Astrocyte (in vitro differentiated cells and primary cell): ENCODE results near the gene ID4. TPM values are rescaled to one million over a fixed set of nuclear protein-coding genes. Genes with fewer than 3 reads are reported as not detected.

Source experiments
- DNase-seq: peaks from one replicate; pipeline ENCODE4 v3.0.0-alpha.2; 2010; ENCODE audit warnings: low read depth
- FAIRE-seq: peaks from 2 replicates; lab custom pipeline; 2011; peaks lifted over from hg19 to GRCh38; lab: Jason Lieb, UNC
- H2AFZ ChIP-seq: 2 replicates; pipeline ENCODE4 v1.6.0; 2012; ENCODE audit warnings: low read depth, low read length, inconsistent platforms
- H3K27ac ChIP-seq: 2 replicates; pipeline ENCODE4 v1.5.1; 2011; ENCODE audit warnings: low read depth, low read length, inconsistent platforms
- H3K27me3 ChIP-seq: 2 replicates; pipeline ENCODE4 v1.6.0; 2011; ENCODE audit warnings: low read length, inconsistent platforms; ENCODE audit not compliant: insufficient read depth
- H3K36me3 ChIP-seq: 2 replicates; pipeline ENCODE4 v1.5.1; 2011; ENCODE audit warnings: low read length, inconsistent platforms; ENCODE audit not compliant: insufficient read depth
- H3K4me1 ChIP-seq: 2 replicates; pipeline ENCODE4 v1.5.1; 2011; ENCODE audit warnings: low read length, inconsistent platforms; ENCODE audit not compliant: insufficient read depth
- H3K4me2 ChIP-seq: 2 replicates; pipeline ENCODE4 v1.6.0; 2012; ENCODE audit warnings: low read length, inconsistent platforms
- H3K4me3 ChIP-seq: 2 replicates; pipeline ENCODE4 v1.5.1; 2011; ENCODE audit warnings: low read depth, mild to moderate bottlenecking, low read length, inconsistent platforms; ENCODE audit not compliant: insufficient read depth
- H3K79me2 ChIP-seq: 2 replicates; pipeline ENCODE4 v1.6.0; 2012; ENCODE audit warnings: mild to moderate bottlenecking, low read length, inconsistent platforms; ENCODE audit not compliant: insufficient read depth
- H3K9ac ChIP-seq: 2 replicates; pipeline ENCODE4 v1.6.0; 2012; ENCODE audit warnings: mild to moderate bottlenecking, low read length, inconsistent platforms
- H3K9me3 ChIP-seq: 2 replicates; pipeline ENCODE4 v1.5.1; 2012; ENCODE audit warnings: low read depth, mild to moderate bottlenecking, low read length, inconsistent platforms; ENCODE audit not compliant: insufficient read depth
- H4K20me1 ChIP-seq: 2 replicates; pipeline ENCODE4 v1.6.0; 2012; ENCODE audit warnings: low read length, inconsistent platforms; ENCODE audit not compliant: insufficient read depth
- H3K27ac Mint-ChIP-seq: one replicate; pipeline ENCODE4 v1.8.0; 2021; ENCODE audit warnings: mild to moderate bottlenecking, mixed read lengths; ENCODE audit not compliant: unreplicated experiment
- H3K27me3 Mint-ChIP-seq: one replicate; pipeline ENCODE4 v1.8.0; 2021; ENCODE audit warnings: low read depth, mixed read lengths; ENCODE audit not compliant: unreplicated experiment
- H3K36me3 Mint-ChIP-seq: one replicate; pipeline ENCODE4 v1.8.0; 2021; ENCODE audit warnings: low read depth, mixed read lengths; ENCODE audit not compliant: unreplicated experiment
- H3K4me1 Mint-ChIP-seq: one replicate; pipeline ENCODE4 v1.8.0; 2021; ENCODE audit warnings: low read depth, mixed read lengths; ENCODE audit not compliant: unreplicated experiment
- H3K4me3 Mint-ChIP-seq: one replicate; pipeline ENCODE4 v1.8.0; 2021; ENCODE audit warnings: mild to moderate bottlenecking, moderate library complexity, mixed read lengths; ENCODE audit not compliant: unreplicated experiment
- H3K9me3 Mint-ChIP-seq: one replicate; pipeline ENCODE4 v1.8.0; 2021; ENCODE audit warnings: mild to moderate bottlenecking, mixed read lengths; ENCODE audit not compliant: unreplicated experiment
- EZH2 ChIP-seq: IDR thresholded peaks from 2 replicates; pipeline ENCODE4 v1.6.1; 2012; ENCODE audit warnings: mild to moderate bottlenecking, low read length, inconsistent platforms; ENCODE audit not compliant: insufficient read depth
- total RNA-seq: library from RNA; stranded (reverse); gene quantifications from 2 replicates; pipeline ENCODE4 v1.2.1, GENCODE V29; 2021
- TF ChIP-seq, protein P1 (sequence below): IDR thresholded peaks from 2 replicates; pipeline ENCODE4 v1.5.1; 2011; ENCODE audit warnings: low read depth, mild to moderate bottlenecking, inconsistent platforms, low read length, moderate library complexity; ENCODE audit not compliant: insufficient read depth

Gene ID4
- total RNA-seq, 1 donor from 2014 or later, result 12.8 TPM

DNA sequence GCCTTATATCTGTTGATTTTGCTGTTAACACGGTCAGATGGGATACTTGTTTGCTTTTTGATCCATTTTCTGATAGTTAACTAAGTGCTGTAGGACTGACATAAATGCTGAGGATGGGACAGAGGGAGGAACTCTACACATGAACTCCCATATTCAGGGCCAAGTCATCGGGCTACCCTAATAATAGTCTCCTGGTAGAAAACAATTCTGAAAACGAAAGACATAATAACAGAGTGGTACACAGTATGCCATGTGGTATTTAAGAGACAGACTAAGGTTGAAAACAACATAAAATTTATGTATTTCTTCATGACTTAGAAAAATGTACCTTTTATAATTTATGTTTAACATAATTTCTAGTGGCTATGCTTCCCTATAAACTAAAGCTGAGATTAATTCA is 12.0 kb downstream of the ID4 start:
- no peak overlapping the region for H3K4me3 Mint-ChIP-seq
- no peaks in the 10 kb centered on the region for H3K27me3 ChIP-seq
- H3K79me2 ChIP-seq, result no peaks in the 10 kb centered on the region
- H3K4me2 ChIP-seq, result no peak overlapping the region
- H3K36me3 ChIP-seq, result no peaks in the 10 kb centered on the region
- H3K4me1 ChIP-seq, result peaks cover 9% of the 10 kb centered on the region
- H3K4me3 ChIP-seq, result no peak overlapping the region
- peaks cover 14% of the 10 kb centered on the region for H3K4me1 Mint-ChIP-seq
- no peaks in the 10 kb centered on the region for H4K20me1 ChIP-seq
- no peaks in the 10 kb centered on the region for H3K36me3 Mint-ChIP-seq
- TF ChIP-seq EZH2, result no peak
- no peak overlapping the region for H3K27ac ChIP-seq
- FAIRE-seq, result no peak
- H3K27me3 Mint-ChIP-seq, result no peaks in the 10 kb centered on the region
- H3K9ac ChIP-seq, result no peak overlapping the region
- H3K9me3 Mint-ChIP-seq, result no peaks in the 10 kb centered on the region
- H3K27ac Mint-ChIP-seq, result no peak overlapping the region
- no peak overlapping the region for H2AFZ ChIP-seq
- no peaks in the 10 kb centered on the region for H3K9me3 ChIP-seq
- DNase-seq, result no peak

DNA sequence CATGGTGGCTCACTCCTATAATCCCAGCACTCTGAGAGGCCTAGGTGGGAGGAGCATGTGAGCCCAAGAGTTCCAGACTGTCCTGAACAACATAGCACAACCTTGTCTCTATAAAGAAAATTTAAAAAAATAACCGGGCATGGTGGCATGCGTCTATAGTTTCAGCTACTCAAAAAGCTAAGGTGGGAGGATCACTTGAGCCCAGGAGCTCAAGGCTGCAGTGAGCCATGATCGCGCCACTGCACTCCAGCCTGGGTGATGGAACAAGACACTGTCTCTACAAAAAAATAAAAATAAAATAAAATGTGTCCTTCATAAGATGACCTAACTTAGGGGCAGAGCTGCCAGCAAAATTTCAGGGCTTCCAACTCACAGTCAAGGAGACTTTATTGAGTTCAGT is 12.6 kb downstream of the ID4 start:
- Histone ChIP-seq H4K20me1 (no peaks in the 10 kb centered on the region), H3K9me3 (no peaks in the 10 kb centered on the region), H2AFZ (no peak overlapping the region), H3K4me3 (no peak overlapping the region), H3K27me3 (no peaks in the 10 kb centered on the region), H3K79me2 (no peaks in the 10 kb centered on the region), H3K4me2 (no peak overlapping the region), H3K27ac (no peak overlapping the region), H3K9ac (no peak overlapping the region), H3K4me1 (peaks cover 9% of the 10 kb centered on the region), H3K36me3 (no peaks in the 10 kb centered on the region)
- Mint-ChIP-seq H3K4me1 (peaks cover 14% of the 10 kb centered on the region), H3K4me3 (no peak overlapping the region), H3K36me3 (no peaks in the 10 kb centered on the region), H3K27ac (no peak overlapping the region), H3K9me3 (no peaks in the 10 kb centered on the region), H3K27me3 (no peaks in the 10 kb centered on the region)
- DNase-seq, result no peak
- no peak for FAIRE-seq
- TF ChIP-seq, protein P1, sequence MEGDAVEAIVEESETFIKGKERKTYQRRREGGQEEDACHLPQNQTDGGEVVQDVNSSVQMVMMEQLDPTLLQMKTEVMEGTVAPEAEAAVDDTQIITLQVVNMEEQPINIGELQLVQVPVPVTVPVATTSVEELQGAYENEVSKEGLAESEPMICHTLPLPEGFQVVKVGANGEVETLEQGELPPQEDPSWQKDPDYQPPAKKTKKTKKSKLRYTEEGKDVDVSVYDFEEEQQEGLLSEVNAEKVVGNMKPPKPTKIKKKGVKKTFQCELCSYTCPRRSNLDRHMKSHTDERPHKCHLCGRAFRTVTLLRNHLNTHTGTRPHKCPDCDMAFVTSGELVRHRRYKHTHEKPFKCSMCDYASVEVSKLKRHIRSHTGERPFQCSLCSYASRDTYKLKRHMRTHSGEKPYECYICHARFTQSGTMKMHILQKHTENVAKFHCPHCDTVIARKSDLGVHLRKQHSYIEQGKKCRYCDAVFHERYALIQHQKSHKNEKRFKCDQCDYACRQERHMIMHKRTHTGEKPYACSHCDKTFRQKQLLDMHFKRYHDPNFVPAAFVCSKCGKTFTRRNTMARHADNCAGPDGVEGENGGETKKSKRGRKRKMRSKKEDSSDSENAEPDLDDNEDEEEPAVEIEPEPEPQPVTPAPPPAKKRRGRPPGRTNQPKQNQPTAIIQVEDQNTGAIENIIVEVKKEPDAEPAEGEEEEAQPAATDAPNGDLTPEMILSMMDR, result no peak
- no peak for TF ChIP-seq EZH2

DNA sequence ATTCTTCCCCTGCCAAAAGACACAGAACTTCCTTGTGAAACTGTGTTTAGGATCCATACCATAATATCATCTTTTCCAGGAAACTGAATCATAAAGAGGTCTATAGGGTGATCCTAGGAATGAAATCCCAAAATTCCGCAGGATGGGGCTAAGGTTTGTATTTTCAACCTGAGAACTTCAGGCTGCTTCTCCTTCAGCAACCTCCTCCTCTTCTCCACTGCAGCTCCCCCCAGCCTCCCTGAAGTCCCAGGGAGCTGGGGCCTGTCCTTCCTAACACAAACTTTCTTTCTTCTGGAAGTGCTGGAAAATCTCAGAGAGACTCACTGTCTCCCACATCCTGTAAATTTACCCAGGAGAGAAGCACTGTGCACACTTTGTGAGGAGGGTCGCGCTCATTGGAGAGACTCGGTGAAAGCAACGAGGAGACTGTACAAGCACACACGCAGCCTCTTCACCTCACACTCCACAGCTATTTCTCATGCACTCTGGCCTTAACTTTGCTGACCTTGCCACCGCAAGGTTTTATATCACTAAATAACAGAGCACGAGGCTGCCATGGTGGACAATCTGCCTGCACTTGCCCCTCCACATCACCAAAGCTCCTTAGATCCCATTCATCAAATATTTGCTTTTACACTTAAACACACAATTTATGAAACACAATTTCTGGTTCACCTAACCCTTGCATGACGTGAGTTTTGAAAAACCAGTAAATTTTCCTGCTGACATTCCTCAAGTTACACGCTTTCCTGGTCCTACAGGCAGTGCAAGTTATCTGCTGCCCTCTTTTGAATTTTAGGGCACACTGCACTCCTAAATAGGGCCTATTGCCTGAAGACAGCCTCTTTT is 14.3 kb downstream of the ID4 start:
- peak overlapping the region; percentile 84 for H3K4me2 ChIP-seq
- H3K36me3 Mint-ChIP-seq, result no peaks in the 10 kb centered on the region
- H3K36me3 ChIP-seq, result no peaks in the 10 kb centered on the region
- FAIRE-seq (peak; percentile 63), DNase-seq (peak; percentile 74)
- peaks cover 9% of the 10 kb centered on the region for H3K4me1 ChIP-seq
- H2AFZ ChIP-seq, result peak overlapping the region; percentile 75
- H3K27me3 Mint-ChIP-seq, result peaks cover 4% of the 10 kb centered on the region
- no peaks in the 10 kb centered on the region for H3K27me3 ChIP-seq
- H3K9me3 ChIP-seq, result no peaks in the 10 kb centered on the region
- TF ChIP-seq, protein P1, result peak; percentile 99
- TF ChIP-seq EZH2, result no peak
- peaks cover 10% of the 10 kb centered on the region for H3K4me1 Mint-ChIP-seq
- no peaks in the 10 kb centered on the region for H4K20me1 ChIP-seq
- no peaks in the 10 kb centered on the region for H3K79me2 ChIP-seq
- no peaks in the 10 kb centered on the region for H3K9me3 Mint-ChIP-seq
- H3K27ac ChIP-seq, result peak overlapping the region; percentile 52
- peak overlapping the region; percentile 15 for H3K4me3 Mint-ChIP-seq
- H3K4me3 ChIP-seq, result peak overlapping the region; percentile 37
- peak overlapping the region; percentile 12 for H3K27ac Mint-ChIP-seq
- H3K9ac ChIP-seq, result peak overlapping the region; percentile 32
